Stomach (tissue), 9 donors: ENCODE measurements around the gene TM9SF2. TPM values are rescaled to one million over a fixed set of nuclear protein-coding genes. Genes with fewer than 3 reads are reported as not detected.
A peak's percentile ranks its signal among the peaks of the same experiment; 100 is the strongest.

ENCODE experiments used
- DNase-seq, 2 donors: peaks; one replicate each; pipeline versions ENCODE4 v3.0.0 to v3.0.0-alpha.2; 2013 to 2019
- H3K27ac ChIP-seq, 5 donors: fragments of 200-600 bp in 4 of 5; sonication (generic) in 4 of 5; one replicate each; pipeline ENCODE4 v1.5.1; 2013 to 2019; ENCODE audit warnings: mild to moderate bottlenecking in 1 of 5, moderate library complexity in 1 of 5
- H3K27me3 ChIP-seq, 3 donors: fragments of 200-600 bp; sonication (generic); one replicate each; pipeline ENCODE4 v1.5.1; 2017 to 2019; ENCODE audit warnings: mixed run types in 1 of 3
- H3K36me3 ChIP-seq, 4 donors: fragments of 200-600 bp; sonication (generic); 1 replicate in 3 of 4; 2 replicates in 1 of 4; pipeline ENCODE4 v1.5.1; 2016 to 2019
- H3K4me1 ChIP-seq, 4 donors: fragments of 200-600 bp; sonication (generic); one replicate each; pipeline ENCODE4 v1.5.1; 2016 to 2019
- H3K4me3 ChIP-seq, 4 donors: fragments of 200-600 bp; sonication (generic) in 3 of 4; one replicate each; pipeline ENCODE4 v1.5.1; 2016 to 2019; ENCODE audit warnings: mild to moderate bottlenecking in 1 of 4
- H3K9me3 ChIP-seq, 4 donors: fragments of 200-600 bp; sonication (generic); one replicate each; pipeline ENCODE4 v1.5.1; 2016 to 2019
- CTCF ChIP-seq, 7 experiments: fragments of 450-650 bp in 4 of 7; fragments of 200-600 bp in 3 of 7; sonication (generic) in 3 of 7; IDR thresholded peaks; one replicate each; pipeline ENCODE4 v1.5.1; 2016 to 2019; ENCODE audit warnings: antibody characterized with exemption in 7 of 7, control low read depth in 2 of 7, mild to moderate bottlenecking in 1 of 7
- EP300 ChIP-seq: sonication (generic); formaldehyde crosslinking; IDR thresholded peaks from one replicate; pipeline ENCODE4 v1.6.1; 2017; ENCODE audit warnings: antibody characterized with exemption
- POLR2A ChIP-seq, 4 donors: fragments of 450-650 bp; IDR thresholded peaks; one replicate each; pipeline ENCODE4 v1.6.1; 2016; ENCODE audit warnings: antibody characterized with exemption in 4 of 4, control low read depth in 2 of 4, mild to moderate bottlenecking in 1 of 4, moderate library complexity in 1 of 4
- POLR2AphosphoS5 ChIP-seq, 3 donors: sonication (generic); formaldehyde crosslinking; IDR thresholded peaks; one replicate each; pipeline ENCODE4 v1.6.1; 2016; ENCODE audit warnings: antibody characterized with exemption in 3 of 3
- WGBS, 5 donors: extraction: QIAGEN DNeasy Blood & Tissue Kit in 3 of 5; methylation state at CpG; one replicate each; pipeline versions ENCODE4 v1.1.5 to v1.1.7; 2013 to 2018; 5-methylcytosine and 5-hydroxymethylcytosine counted together
- intact Hi-C: fragments of 100-400 bp; cut with DNase I; formaldehyde crosslinking; loops from one replicate; pipeline ENCODE4 v1.15.1; 2023; ENCODE audit warnings: low total_unique reads
- polyA plus RNA-seq, 3 donors: library from polyadenylated mRNA; stranded (reverse); fragments of 200-250 nt; gene quantifications; one replicate each; pipeline ENCODE4 v1.2.3, GENCODE V29; 2013
- total RNA-seq, 5 donors: library from RNA; depleted of rRNA; stranded (reverse); fragments of >200 nt; gene quantifications; one replicate each; pipeline versions ENCODE4 v1.1.0 to v1.2.3, GENCODE V29; 2014 to 2016
- donor health status: healthy with polysubstance abuse.
- donor health status: Bipolar disorder and iron deficiency.
- donor health status: healthy.

TM9SF2 gene
- total and polyA plus RNA-seq, 8 donors, result 18.1 to 268 (median 36.0) TPM

DNA sequence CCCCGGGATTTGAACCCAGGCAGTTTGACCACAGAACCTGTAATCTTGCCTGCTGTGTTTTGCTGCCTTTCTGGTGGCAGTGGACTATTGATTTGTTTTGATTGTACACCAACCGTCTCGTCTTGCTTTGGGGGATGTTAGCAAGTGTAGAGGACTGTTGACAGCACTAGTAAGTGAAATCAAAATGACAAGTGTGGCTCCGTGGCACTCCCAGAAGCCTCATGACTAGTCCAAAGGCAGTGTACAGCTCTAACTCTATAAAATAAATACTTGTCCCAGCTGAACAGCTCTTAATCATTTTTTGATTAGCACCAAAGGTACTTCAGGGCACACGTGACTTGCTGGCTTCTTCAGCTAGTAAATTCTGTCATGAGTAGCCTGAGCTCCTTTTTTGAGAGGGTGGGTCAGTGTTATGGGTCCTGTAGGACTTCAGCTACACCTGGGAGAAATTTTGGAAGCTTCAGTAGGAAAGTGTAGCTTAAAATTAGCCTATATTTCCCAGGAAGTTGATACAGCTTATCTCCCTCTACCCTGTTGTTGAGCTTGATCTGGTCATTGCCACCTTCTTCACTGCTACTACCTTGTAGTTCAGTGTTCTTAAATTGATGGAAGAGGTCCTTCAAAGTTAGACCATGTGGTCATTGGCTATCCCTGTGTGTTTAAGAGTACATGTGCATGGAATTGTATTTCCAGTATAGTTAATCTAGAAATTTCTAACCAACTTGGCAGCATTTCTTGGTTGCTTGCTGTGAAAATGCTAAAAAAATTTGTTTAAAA lies 15.1 kb downstream of the TM9SF2 start:
- no peak for DNase-seq
- no peaks in the 10 kb centered on the region for H3K27me3 ChIP-seq
- intact Hi-C loops, result no loop called here
- peaks cover 10 to 44% (median 36%) of the 10 kb centered on the region in 4 donors for H3K36me3 ChIP-seq
- no peak for TF ChIP-seq POLR2AphosphoS5 (IDR thresholded peaks at IDR 0.05)
- no peak for TF ChIP-seq POLR2A (IDR thresholded peaks at IDR 0.05)
- TF ChIP-seq EP300, result no peak
- no peak for TF ChIP-seq CTCF (IDR thresholded peaks at IDR 0.05)
- H3K27ac ChIP-seq, result peak overlapping the region in 1 of 5 donors; percentile 30
- H3K4me3 ChIP-seq, result no peak overlapping the region
- H3K4me1 ChIP-seq, result peaks cover 7 to 55% (median 36%) of the 10 kb centered on the region in 4 donors
- no peaks in the 10 kb centered on the region for H3K9me3 ChIP-seq
- whole genome bisulfite sequencing, 5 donors, result 35 to 69% (median 51%) methylated on average over 5 of the region's 5 CpGs

- Histone ChIP-seq H3K4me1 (peaks cover 7 to 43% (median 31%) of the 10 kb centered on the region in 4 donors), H3K9me3 (no peaks in the 10 kb centered on the region), H3K27ac (no peak overlapping the region), H3K4me3 (no peak overlapping the region), H3K27me3 (no peaks in the 10 kb centered on the region), H3K36me3 (peaks cover 18 to 56% (median 49%) of the 10 kb centered on the region in 4 donors)
- intact Hi-C loops, result no loop called here
- WGBS, 5 donors, result 80 to 89% (median 85%) methylated on average over 2 of the region's 2 CpGs
- DNase-seq, result no peak
- TF ChIP-seq POLR2A (IDR thresholded peaks at IDR 0.05), result no peak
Observed at GRCh38 chr13:99517577-99517976, 16.3 kb downstream of the TM9SF2 start.

DNA sequence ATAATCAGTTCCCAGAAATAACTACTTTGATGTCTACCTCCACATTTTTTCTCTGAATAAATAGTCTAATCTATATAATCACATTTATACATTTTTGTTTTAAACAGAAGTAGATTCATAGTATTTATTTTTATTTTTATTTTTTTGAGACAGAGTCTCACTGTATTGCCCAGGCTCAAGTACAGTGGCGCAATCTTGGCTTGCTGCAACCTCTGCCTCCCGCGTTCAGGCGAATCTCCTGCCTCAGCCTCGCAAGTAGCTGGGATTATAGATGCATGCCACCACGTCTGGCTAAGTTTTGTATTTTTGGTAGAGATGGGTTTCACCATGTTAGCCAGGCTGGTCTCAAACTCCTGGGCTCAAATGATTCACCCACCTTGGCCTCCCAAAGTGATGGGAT lies 16.7 kb downstream of the TM9SF2 start:
- H3K36me3 ChIP-seq, result peaks cover 18 to 61% (median 53%) of the 10 kb centered on the region in 4 donors
- intact Hi-C loops, result no loop called here

GRCh38 chr13:99522298-99522697 lies 21.0 kb downstream of the TM9SF2 start:
- Histone ChIP-seq H3K36me3 (peaks cover 25 to 93% (median 84%) of the 10 kb centered on the region in 4 donors), H3K27me3 (no peaks in the 10 kb centered on the region), H3K9me3 (no peaks in the 10 kb centered on the region), H3K27ac (no peak overlapping the region), H3K4me1 (peaks cover 0 to 6% (median under 1%) of the 10 kb centered on the region in 4 donors), H3K4me3 (no peak overlapping the region)
- TF ChIP-seq POLR2AphosphoS5 (IDR thresholded peaks at IDR 0.05) (no peak), CTCF (IDR thresholded peaks at IDR 0.05) (no peak), POLR2A (IDR thresholded peaks at IDR 0.05) (no peak), EP300 (no peak)
- intact Hi-C loops, result no loop called here
- WGBS, 5 donors, result 94 to 98% (median 97%) methylated on average over 2 of the region's 2 CpGs
- no peak for DNase-seq

More for the DNA sequence above, 16.7 kb downstream of the TM9SF2 start:
- 89 to 98% (median 95%) methylated on average over 6 of the region's 6 CpGs for WGBS, 5 donors
- Histone ChIP-seq H3K27ac (no peak overlapping the region), H3K4me3 (no peak overlapping the region), H3K27me3 (no peaks in the 10 kb centered on the region), H3K9me3 (no peaks in the 10 kb centered on the region), H3K4me1 (peaks cover 7 to 40% (median 29%) of the 10 kb centered on the region in 4 donors)
- TF ChIP-seq POLR2A (IDR thresholded peaks at IDR 0.05) (no peak), EP300 (no peak), POLR2AphosphoS5 (IDR thresholded peaks at IDR 0.05) (no peak), CTCF (IDR thresholded peaks at IDR 0.05) (no peak)
- DNase-seq, result no peak

GRCh38 chr13:99523838-99524237 lies 22.6 kb downstream of the TM9SF2 start:
- intact Hi-C loops, result no loop called here
- Histone ChIP-seq H3K9me3 (no peaks in the 10 kb centered on the region), H3K27ac (no peak overlapping the region), H3K4me1 (no peaks in the 10 kb centered on the region), H3K27me3 (no peaks in the 10 kb centered on the region), H3K4me3 (no peak overlapping the region), H3K36me3 (peaks cover 25 to 90% (median 82%) of the 10 kb centered on the region in 4 donors)
- TF ChIP-seq CTCF (IDR thresholded peaks at IDR 0.05) (no peak), POLR2A (IDR thresholded peaks at IDR 0.05) (no peak), EP300 (no peak), POLR2AphosphoS5 (IDR thresholded peaks at IDR 0.05) (no peak)
- no peak for DNase-seq
- 94 to 97% (median 96%) methylated on average over 4 of the region's 4 CpGs for WGBS, 5 donors
